ENCODE results near the gene PCDHGA10.
A peak's percentile ranks its signal among the peaks of the same experiment; 100 is the strongest.
"Not testable (repeated sequence)": the region's sequence is repeated elsewhere in the genome, so short reads cannot be mapped to it uniquely, and the experiment has no call there.

The PCDHGA10 gene

GRCh38 chr5:141412854-141413539 lies at the start of gene PCDHGA10:
PCDHGA10 (plus strand) TSS chr5:141412987; CDS start chr5:141413176, 189 bp downstream.
- ATAC-seq (replicated peaks; ENCODE audit: extremely low read depth, poor library complexity, severe bottlenecking) (peak; percentile 61), DNase-seq (ENCODE audit: low spot score in 2 of 2) (no peak)
- Mint-ChIP-seq H3K36me3 (ENCODE audit: insufficient read depth) (peaks cover 7% of the 10 kb centered on the region), H3K27ac (ENCODE audit: low read depth) (no peak within 1 kb of the TSS), H3K9me3 (peaks cover 14% of the 10 kb centered on the region), H3K4me3 (peak within 1 kb of the TSS; percentile 79), H3K27me3 (peaks cover 88% of the 10 kb centered on the region), H3K4me1 (peaks cover 18% of the 10 kb centered on the region)

- ATAC-seq (replicated peaks; ENCODE audit: extremely low read depth, poor library complexity, severe bottlenecking) = no peak
- no peak within 1 kb of the TSS for H3K27ac Mint-ChIP-seq (ENCODE audit: low read depth)
- peaks cover 6% of the 10 kb centered on the region for H3K4me1 Mint-ChIP-seq
- H3K36me3 Mint-ChIP-seq (ENCODE audit: insufficient read depth) = peaks cover 14% of the 10 kb centered on the region
- peaks cover 20% of the 10 kb centered on the region for H3K9me3 Mint-ChIP-seq
- peaks cover 86% of the 10 kb centered on the region for H3K27me3 Mint-ChIP-seq
- no peak within 1 kb of the TSS for H3K4me3 Mint-ChIP-seq
- DNase-seq (ENCODE audit: low spot score in 2 of 2) = no peak
Measured at GRCh38 chr5:141363952-141364660, 48.7 kb upstream of the PCDHGA10 start, which contains the start of gene PCDHGA5. PCDHGA5 (plus strand) TSS chr5:141364162; CDS start chr5:141364331, 169 bp downstream.

- H3K4me1 Mint-ChIP-seq = peaks cover 8% of the 10 kb centered on the region
- peaks cover 11% of the 10 kb centered on the region for H3K36me3 Mint-ChIP-seq (ENCODE audit: insufficient read depth)
- peaks cover 18% of the 10 kb centered on the region for H3K9me3 Mint-ChIP-seq
- ATAC-seq (replicated peaks; ENCODE audit: extremely low read depth, poor library complexity, severe bottlenecking) (no peak), DNase-seq (ENCODE audit: low spot score in 2 of 2) (no peak)
- peak overlapping the region; percentile 25 for H3K27ac Mint-ChIP-seq (ENCODE audit: low read depth)
- H3K27me3 Mint-ChIP-seq = peaks cover 85% of the 10 kb centered on the region
- H3K4me3 Mint-ChIP-seq = no peak overlapping the region
Measured at GRCh38 chr5:141366016-141366896, 46.5 kb upstream of the PCDHGA10 start.

GRCh38 chr5:141369994-141370848 lies 42.6 kb upstream of the PCDHGA10 start, which contains the start of gene PCDHGB3:
PCDHGB3 (plus strand) TSS chr5:141370242; CDS start chr5:141370395, 153 bp downstream.
- H3K27ac Mint-ChIP-seq (ENCODE audit: low read depth) = no peak within 1 kb of the TSS
- DNase-seq (ENCODE audit: low spot score in 2 of 2) (no peak), ATAC-seq (replicated peaks; ENCODE audit: extremely low read depth, poor library complexity, severe bottlenecking) (peak; percentile 70)
- H3K9me3 Mint-ChIP-seq = peaks cover 12% of the 10 kb centered on the region
- H3K36me3 Mint-ChIP-seq (ENCODE audit: insufficient read depth) = peaks cover 8% of the 10 kb centered on the region
- H3K27me3 Mint-ChIP-seq = peaks cover 64% of the 10 kb centered on the region
- peak within 1 kb of the TSS; percentile 79 for H3K4me3 Mint-ChIP-seq
- H3K4me1 Mint-ChIP-seq = peaks cover 8% of the 10 kb centered on the region

- Mint-ChIP-seq H3K4me3 (no peak overlapping the region), H3K4me1 (peaks cover 8% of the 10 kb centered on the region), H3K27me3 (peaks cover 48% of the 10 kb centered on the region), H3K27ac (ENCODE audit: low read depth) (no peak overlapping the region), H3K36me3 (ENCODE audit: insufficient read depth) (peaks cover 2% of the 10 kb centered on the region), H3K9me3 (peaks cover 6% of the 10 kb centered on the region)
- no peak for DNase-seq (ENCODE audit: low spot score in 2 of 2)
- no peak for ATAC-seq (replicated peaks; ENCODE audit: extremely low read depth, poor library complexity, severe bottlenecking)
Measured at GRCh38 chr5:141371572-141372475, 41.0 kb upstream of the PCDHGA10 start.

GRCh38 chr5:141373673-141374317 lies 39.0 kb upstream of the PCDHGA10 start, which contains the start of gene PCDHGA6:
PCDHGA6 (plus strand) TSS chr5:141373891; CDS start chr5:141374084, 193 bp downstream.
- Mint-ChIP-seq H3K36me3 (ENCODE audit: insufficient read depth) (peaks cover 2% of the 10 kb centered on the region), H3K27ac (ENCODE audit: low read depth) (no peak within 1 kb of the TSS), H3K27me3 (peaks cover 35% of the 10 kb centered on the region), H3K9me3 (peaks cover 9% of the 10 kb centered on the region), H3K4me3 (no peak within 1 kb of the TSS), H3K4me1 (peaks cover 8% of the 10 kb centered on the region)
- DNase-seq (ENCODE audit: low spot score in 2 of 2) (no peak), ATAC-seq (replicated peaks; ENCODE audit: extremely low read depth, poor library complexity, severe bottlenecking) (no peak)

- no peak for ATAC-seq (replicated peaks; ENCODE audit: extremely low read depth, poor library complexity, severe bottlenecking)
- Mint-ChIP-seq H3K4me1 (peaks cover 8% of the 10 kb centered on the region), H3K9me3 (peaks cover 10% of the 10 kb centered on the region), H3K27me3 (peaks cover 31% of the 10 kb centered on the region), H3K27ac (ENCODE audit: low read depth) (no peak overlapping the region), H3K4me3 (no peak overlapping the region), H3K36me3 (ENCODE audit: insufficient read depth) (peaks cover 2% of the 10 kb centered on the region)
- no peak for DNase-seq (ENCODE audit: low spot score in 2 of 2)
Measured at GRCh38 chr5:141374627-141375026, 38.2 kb upstream of the PCDHGA10 start.

GRCh38 chr5:141375444-141376155 lies 37.2 kb upstream of the PCDHGA10 start:
- not testable (repeated sequence) for H3K9me3 Mint-ChIP-seq; H3K4me3 Mint-ChIP-seq; DNase-seq (ENCODE audit: low spot score in 2 of 2); ATAC-seq (replicated peaks; ENCODE audit: extremely low read depth, poor library complexity, severe bottlenecking); H3K36me3 Mint-ChIP-seq (ENCODE audit: insufficient read depth); H3K4me1 Mint-ChIP-seq; H3K27ac Mint-ChIP-seq (ENCODE audit: low read depth)
- peaks cover 21% of the 10 kb centered on the region for H3K27me3 Mint-ChIP-seq

GRCh38 chr5:141382469-141383294 lies 30.1 kb upstream of the PCDHGA10 start, which contains the start of gene PCDHGA7:
PCDHGA7 (plus strand) TSS chr5:141382742; CDS start chr5:141382900, 158 bp downstream.
- ATAC-seq (replicated peaks; ENCODE audit: extremely low read depth, poor library complexity, severe bottlenecking) (no peak), DNase-seq (ENCODE audit: low spot score in 2 of 2) (no peak)
- Mint-ChIP-seq H3K36me3 (ENCODE audit: insufficient read depth) (peaks cover 3% of the 10 kb centered on the region), H3K9me3 (peaks cover 13% of the 10 kb centered on the region), H3K4me3 (peak within 1 kb of the TSS; percentile 52), H3K4me1 (no peaks in the 10 kb centered on the region), H3K27me3 (peaks cover 49% of the 10 kb centered on the region), H3K27ac (ENCODE audit: low read depth) (no peak within 1 kb of the TSS)
